SU-DHL-6 (cell line): ENCODE measurements around the gene DYNC1LI1.

Source experiments
- H2AFZ ChIP-seq: fragments of 200-600 bp; sonication (generic); 2 replicates; pipeline ENCODE4 v1.6.1; 2014; ENCODE audit warnings: low read depth, mild to moderate bottlenecking, moderate library complexity, mixed read lengths, antibody characterized with exemption, low read length; ENCODE audit not compliant: severe bottlenecking
- H3F3A ChIP-seq: fragments of 200-600 bp; shearing (Covaris generic); 2 replicates; pipeline ENCODE4 v1.6.0; 2016; ENCODE audit warnings: antibody characterized with exemption, mild to moderate bottlenecking; ENCODE audit not compliant: insufficient read depth
- H3K27ac ChIP-seq: fragments of 200-600 bp; sonication (generic); 2 replicates; pipeline ENCODE4 v1.5.1; 2016; ENCODE audit warnings: low read depth, mild to moderate bottlenecking, low read length, moderate library complexity, mixed read lengths
- H3K27me3 ChIP-seq: fragments of 200-600 bp; sonication (generic), shearing (Covaris generic); 2 replicates; pipeline ENCODE4 v1.6.0; 2014; ENCODE audit warnings: mild to moderate bottlenecking, low read length
- H3K36me3 ChIP-seq: fragments of 200-600 bp; sonication (generic); 2 replicates; pipeline ENCODE4 v1.6.1; 2014; ENCODE audit warnings: mild to moderate bottlenecking, low read length, mixed read lengths
- H3K4me2 ChIP-seq: fragments of 300-600, 200-600 bp; shearing (Covaris generic), sonication (generic); 2 replicates; pipeline ENCODE4 v1.6.0; 2014; ENCODE audit warnings: low read length, low read depth, mild to moderate bottlenecking; ENCODE audit not compliant: poor library complexity, severe bottlenecking
- H3K4me3 ChIP-seq: fragments of 200-600 bp; sonication (generic); 2 replicates; pipeline ENCODE4 v1.5.1; 2014; ENCODE audit warnings: antibody characterized with exemption, low read length, mild to moderate bottlenecking, mixed read lengths; ENCODE audit not compliant: insufficient read depth, poor library complexity, severe bottlenecking
- H3K79me2 ChIP-seq: fragments of 200-600 bp; sonication (generic); 2 replicates; pipeline ENCODE4 v1.6.1; 2014; ENCODE audit warnings: mild to moderate bottlenecking, low read length, moderate library complexity; ENCODE audit not compliant: insufficient read depth
- H3K9ac ChIP-seq: fragments of 200-600 bp; sonication (generic); 2 replicates; pipeline ENCODE4 v1.7.0; 2014; ENCODE audit warnings: mild to moderate bottlenecking, low read length
- H3K9me2 ChIP-seq: fragments of 200-600 bp; sonication (generic); replicated peaks from 2 replicates; pipeline ENCODE4 v1.6.1; 2014; ENCODE audit warnings: low read length; ENCODE audit not compliant: insufficient read depth
- H3K9me3 ChIP-seq: fragments of 200-600 bp; sonication (generic); 2 replicates; pipeline ENCODE4 v1.6.1; 2014; ENCODE audit warnings: low read length, mixed read lengths; ENCODE audit not compliant: insufficient read depth
- H4K20me1 ChIP-seq: fragments of 200-600 bp; sonication (generic); 2 replicates; pipeline ENCODE4 v1.6.1; 2014; ENCODE audit warnings: low read depth, mild to moderate bottlenecking, antibody characterized with exemption, low read length, moderate library complexity, mixed read lengths
- EZH2phosphoT487 ChIP-seq: fragments of 200-600 bp; sonication (generic), shearing (Covaris generic); conservative IDR thresholded peaks from 2 replicates; pipeline ENCODE4 v1.6.1; 2018; ENCODE audit warnings: mild to moderate bottlenecking, antibody characterized with exemption, low read length, moderate library complexity, mixed read lengths
- TF ChIP-seq, protein P1 (sequence below): fragments of 200-600 bp; sonication (generic); IDR thresholded peaks from one replicate; pipeline ENCODE4 v1.5.1; 2017; ENCODE audit warnings: antibody characterized with exemption, mild to moderate bottlenecking, low read length, moderate library complexity; ENCODE audit not compliant: insufficient read depth, poor library complexity, severe bottlenecking

Gene DYNC1LI1

DNA sequence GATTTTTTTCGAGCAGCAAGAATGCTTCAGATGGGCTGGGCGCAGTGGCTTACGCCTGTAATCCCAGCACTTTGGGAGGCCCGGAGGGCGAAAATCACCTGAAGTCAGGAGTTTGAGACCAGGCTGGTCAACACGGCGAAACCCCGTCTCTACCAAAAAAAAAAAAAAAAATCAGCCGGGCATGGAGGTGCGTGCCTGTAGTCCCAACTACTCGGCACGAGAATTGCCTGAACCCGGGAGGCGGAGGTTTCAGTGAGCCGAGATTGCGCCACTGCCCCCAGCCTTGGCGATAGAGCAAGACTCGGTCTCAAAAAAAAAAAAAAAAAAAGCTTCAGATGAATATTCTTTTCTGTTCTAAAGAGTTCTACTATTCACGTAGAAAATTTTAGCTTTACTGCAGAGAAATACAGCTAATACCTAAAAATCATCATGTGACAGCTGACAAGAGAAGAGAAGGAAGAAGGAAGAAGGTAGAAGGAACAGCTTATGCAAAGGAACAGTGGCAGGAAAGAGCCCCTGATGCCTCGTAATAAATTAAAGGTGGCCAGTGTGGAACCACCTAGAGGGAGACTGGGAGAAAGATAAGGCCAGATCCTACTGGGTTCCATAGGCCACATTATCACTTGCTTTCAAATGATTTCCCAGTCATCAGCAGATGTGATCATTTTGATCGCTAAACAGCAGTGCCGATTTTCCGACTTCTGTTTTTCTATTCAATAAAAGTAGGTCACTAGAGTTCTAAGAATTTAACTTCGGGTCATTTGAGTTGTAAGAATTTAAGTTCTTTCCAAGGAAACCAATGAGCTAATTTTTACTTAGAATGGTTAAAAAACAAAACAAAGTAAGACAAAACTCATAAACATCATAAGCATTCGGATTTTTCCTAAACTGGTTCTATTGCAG, 69.5 kb downstream of the DYNC1LI1 start:
- no peak for TF ChIP-seq EZH2phosphoT487
- TF ChIP-seq, protein P1, sequence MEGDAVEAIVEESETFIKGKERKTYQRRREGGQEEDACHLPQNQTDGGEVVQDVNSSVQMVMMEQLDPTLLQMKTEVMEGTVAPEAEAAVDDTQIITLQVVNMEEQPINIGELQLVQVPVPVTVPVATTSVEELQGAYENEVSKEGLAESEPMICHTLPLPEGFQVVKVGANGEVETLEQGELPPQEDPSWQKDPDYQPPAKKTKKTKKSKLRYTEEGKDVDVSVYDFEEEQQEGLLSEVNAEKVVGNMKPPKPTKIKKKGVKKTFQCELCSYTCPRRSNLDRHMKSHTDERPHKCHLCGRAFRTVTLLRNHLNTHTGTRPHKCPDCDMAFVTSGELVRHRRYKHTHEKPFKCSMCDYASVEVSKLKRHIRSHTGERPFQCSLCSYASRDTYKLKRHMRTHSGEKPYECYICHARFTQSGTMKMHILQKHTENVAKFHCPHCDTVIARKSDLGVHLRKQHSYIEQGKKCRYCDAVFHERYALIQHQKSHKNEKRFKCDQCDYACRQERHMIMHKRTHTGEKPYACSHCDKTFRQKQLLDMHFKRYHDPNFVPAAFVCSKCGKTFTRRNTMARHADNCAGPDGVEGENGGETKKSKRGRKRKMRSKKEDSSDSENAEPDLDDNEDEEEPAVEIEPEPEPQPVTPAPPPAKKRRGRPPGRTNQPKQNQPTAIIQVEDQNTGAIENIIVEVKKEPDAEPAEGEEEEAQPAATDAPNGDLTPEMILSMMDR: no peak
- H3K9me2 ChIP-seq: no peaks in the 10 kb centered on the region
- peak overlapping the region; percentile 91 for H3K4me3 ChIP-seq
- H3F3A ChIP-seq: peaks cover 6% of the 10 kb centered on the region; the same call in 1 of the 2 replicates
- H3K4me2 ChIP-seq: peak overlapping the region; percentile 79
- no peaks in the 10 kb centered on the region for H3K27me3 ChIP-seq
- peaks cover 9% of the 10 kb centered on the region; the same call in 1 of the 2 replicates for H3K36me3 ChIP-seq
- H3K9ac ChIP-seq: peak overlapping the region; percentile 88
- peaks cover 38% of the 10 kb centered on the region for H3K79me2 ChIP-seq
- no peak overlapping the region for H3K27ac ChIP-seq
- no peaks in the 10 kb centered on the region for H3K9me3 ChIP-seq
- H4K20me1 ChIP-seq: 0 out of 2 replicates have a peak, but pooled peaks cover 6% of the 10 kb centered on the region
- no peak overlapping the region for H2AFZ ChIP-seq

DNA sequence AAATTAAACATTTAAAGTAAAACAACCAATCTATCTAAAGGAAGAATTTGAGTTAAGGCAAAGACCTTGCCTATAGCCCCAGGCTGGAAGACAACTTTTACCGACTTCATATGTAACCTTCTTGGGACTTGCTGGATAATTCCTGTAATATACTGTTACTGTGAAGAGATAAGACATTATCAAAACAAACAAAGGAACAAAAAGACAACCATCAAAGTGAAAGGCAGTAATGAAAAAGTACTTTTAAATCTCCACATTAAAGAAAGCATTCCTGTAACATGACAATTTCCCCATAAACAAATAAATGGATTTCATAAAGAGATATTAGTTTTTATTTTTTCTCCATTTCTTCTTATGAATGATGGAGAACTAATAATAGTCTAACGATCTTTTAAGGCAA, 70.4 kb downstream of the DYNC1LI1 start:
- H4K20me1 ChIP-seq: 0 out of 2 replicates have a peak, but pooled peaks cover 6% of the 10 kb centered on the region
- no peak overlapping the region for H2AFZ ChIP-seq
- no peak overlapping the region for H3K4me3 ChIP-seq
- H3F3A ChIP-seq: peaks cover 6% of the 10 kb centered on the region; the same call in 1 of the 2 replicates
- no peak overlapping the region for H3K27ac ChIP-seq
- H3K9me3 ChIP-seq: no peaks in the 10 kb centered on the region
- H3K27me3 ChIP-seq: no peaks in the 10 kb centered on the region
- H3K36me3 ChIP-seq: peaks cover 9% of the 10 kb centered on the region; the same call in 1 of the 2 replicates
- H3K4me2 ChIP-seq: peak overlapping the region; percentile 20
- H3K9ac ChIP-seq: no peak overlapping the region
- H3K9me2 ChIP-seq: no peaks in the 10 kb centered on the region
- TF ChIP-seq EZH2phosphoT487: no peak
- TF ChIP-seq, protein P1: no peak
- peaks cover 38% of the 10 kb centered on the region for H3K79me2 ChIP-seq

DNA sequence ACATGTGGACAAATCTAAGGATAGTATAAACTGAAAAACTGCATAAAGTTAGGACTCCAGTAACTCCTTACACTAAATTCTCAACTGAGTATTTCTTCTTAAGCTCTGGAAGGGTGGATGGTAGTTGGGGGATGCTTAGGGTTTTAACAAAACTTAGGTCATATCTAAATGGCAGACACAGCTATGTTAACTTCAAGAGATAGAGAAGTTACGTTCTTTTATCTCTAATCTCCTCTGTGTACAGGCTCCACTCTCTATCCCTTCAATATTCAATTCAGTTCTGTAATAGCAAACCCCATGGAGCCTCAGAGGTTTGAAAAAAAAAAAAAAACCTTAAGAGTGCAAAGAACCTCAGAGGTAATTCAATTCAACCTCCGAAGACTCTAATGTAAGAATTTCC, 71.1 kb downstream of the DYNC1LI1 start:
- Histone ChIP-seq H3K27ac (no peak overlapping the region), H3K4me2 (no peak overlapping the region), H3K4me3 (no peak overlapping the region), H3K36me3 (peaks cover 9% of the 10 kb centered on the region; the same call in 1 of the 2 replicates), H3K9me2 (no peaks in the 10 kb centered on the region), H3K9ac (no peak overlapping the region), H3F3A (peaks cover 6% of the 10 kb centered on the region; the same call in 1 of the 2 replicates), H3K79me2 (peaks cover 39% of the 10 kb centered on the region), H3K9me3 (no peaks in the 10 kb centered on the region), H2AFZ (no peak overlapping the region), H3K27me3 (no peaks in the 10 kb centered on the region), H4K20me1 (0 out of 2 replicates have a peak, but pooled peaks cover 6% of the 10 kb centered on the region)
- TF ChIP-seq, protein P1: no peak
- no peak for TF ChIP-seq EZH2phosphoT487
